ENCODE measurements around the gene VPS41. TPM values are rescaled to one million over a fixed set of nuclear protein-coding genes. Genes with fewer than 3 reads are reported as not detected.

Gene VPS41
- total RNA-seq, 1 experiment from 2014 or later = 92.3 TPM

- H3K9me2 ChIP-seq (ENCODE audit: insufficient read depth) = no peaks in the 10 kb centered on the region; the same call in 1 of the 2 replicates
- no peaks in the 10 kb centered on the region for H3F3A ChIP-seq (ENCODE audit: insufficient read depth, low read depth)
- ChIA-PET CTCF (no interaction called here), POLR2A (ENCODE audit: unreplicated experiment) (no interaction called here)
- H4K20me1 ChIP-seq (ENCODE audit: insufficient read depth) = no peaks in the 10 kb centered on the region
- H3K79me2 ChIP-seq (ENCODE audit: low read depth) = no peaks in the 10 kb centered on the region
- no peak overlapping the region for H3K27ac ChIP-seq
- no peaks in the 10 kb centered on the region for H3K36me3 ChIP-seq (ENCODE audit: low read depth)
- no peak overlapping the region for H2AFZ ChIP-seq
- no peak for DNase-seq
- no peak for TF ChIP-seq CTCF (conservative IDR thresholded peaks at IDR 0.05)
- H3K27me3 ChIP-seq (ENCODE audit: insufficient read depth, low read depth) = no peaks in the 10 kb centered on the region
- no peaks in the 10 kb centered on the region for H3K9me3 ChIP-seq (ENCODE audit: insufficient read depth, low read depth)
- BruUV-seq (replicated peaks) = no TSS peak
- no peaks in the 10 kb centered on the region for H3K4me1 ChIP-seq (replicated peaks; ENCODE audit: insufficient read depth)
- no peak overlapping the region for H3K4me3 ChIP-seq
- intact Hi-C loops (cut with micrococcal nuclease; ENCODE audit: unreplicated experiment) = no loop called here
- H3K4me2 ChIP-seq = no peak overlapping the region
These were observed 95.2 kb downstream of the VPS41 start for GRCh38 chr7:38813768-38814167.

- H3K4me3 ChIP-seq = no peak overlapping the region
- H3K79me2 ChIP-seq (ENCODE audit: low read depth) = no peaks in the 10 kb centered on the region
- H3F3A ChIP-seq (ENCODE audit: insufficient read depth, low read depth) = no peaks in the 10 kb centered on the region
- no peaks in the 10 kb centered on the region for H3K4me1 ChIP-seq (replicated peaks; ENCODE audit: insufficient read depth)
- H2AFZ ChIP-seq = no peak overlapping the region
- H3K27ac ChIP-seq = no peak overlapping the region
- no peak for TF ChIP-seq EZH2 (IDR thresholded peaks at IDR 0.05; ENCODE audit: low read depth)
- TF ChIP-seq CTCF (conservative IDR thresholded peaks at IDR 0.05) = no peak
- no peaks in the 10 kb centered on the region for H3K9me3 ChIP-seq (ENCODE audit: insufficient read depth, low read depth)
- H4K20me1 ChIP-seq (ENCODE audit: insufficient read depth) = peaks cover 7% of the 10 kb centered on the region; the same call in 1 of the 2 replicates
- no TSS peak for BruUV-seq (replicated peaks)
- H3K4me2 ChIP-seq = no peak overlapping the region
- ChIA-PET POLR2A (ENCODE audit: unreplicated experiment) (no interaction called here), CTCF (no interaction called here)
- H3K36me3 ChIP-seq (ENCODE audit: low read depth) = no peaks in the 10 kb centered on the region
- intact Hi-C loops (cut with micrococcal nuclease; ENCODE audit: unreplicated experiment) = no loop called here
- no peaks in the 10 kb centered on the region for H3K9me2 ChIP-seq (ENCODE audit: insufficient read depth)
- no peaks in the 10 kb centered on the region for H3K27me3 ChIP-seq (ENCODE audit: insufficient read depth, low read depth)
- peak in 1 of 2 experiments; percentile 27 for DNase-seq
These were observed 102.1 kb downstream of the VPS41 start for GRCh38 chr7:38806912-38807311.

- H3K79me2 ChIP-seq (ENCODE audit: low read depth) = no peaks in the 10 kb centered on the region
- no peaks in the 10 kb centered on the region for H3K36me3 ChIP-seq (ENCODE audit: low read depth)
- H3K27me3 ChIP-seq (ENCODE audit: insufficient read depth, low read depth) = no peaks in the 10 kb centered on the region
- intact Hi-C loops (cut with micrococcal nuclease; ENCODE audit: unreplicated experiment) = no loop called here
- no peak overlapping the region for H2AFZ ChIP-seq
- H3K4me2 ChIP-seq = no peak overlapping the region
- peaks cover 7% of the 10 kb centered on the region; the same call in 1 of the 2 replicates for H4K20me1 ChIP-seq (ENCODE audit: insufficient read depth)
- no peak for DNase-seq
- H3K27ac ChIP-seq = no peak overlapping the region
- H3K9me3 ChIP-seq (ENCODE audit: insufficient read depth, low read depth) = no peaks in the 10 kb centered on the region
- BruUV-seq (replicated peaks) = no TSS peak
- H3F3A ChIP-seq (ENCODE audit: insufficient read depth, low read depth) = no peaks in the 10 kb centered on the region
- TF ChIP-seq EZH2 (IDR thresholded peaks at IDR 0.05; ENCODE audit: low read depth) = no peak
- no peak for TF ChIP-seq CTCF (conservative IDR thresholded peaks at IDR 0.05)
- no peaks in the 10 kb centered on the region for H3K9me2 ChIP-seq (ENCODE audit: insufficient read depth)
- no peaks in the 10 kb centered on the region for H3K4me1 ChIP-seq (replicated peaks; ENCODE audit: insufficient read depth)
- ChIA-PET POLR2A (ENCODE audit: unreplicated experiment) (no interaction called here), CTCF (no interaction called here)
- H3K4me3 ChIP-seq = no peak overlapping the region
These were observed 107.2 kb downstream of the VPS41 start for GRCh38 chr7:38801786-38802185.

Data from PC-9 (cell line).